H1 (cell line): ENCODE results near the gene OCRL. TPM values are rescaled to one million over a fixed set of nuclear protein-coding genes. Genes with fewer than 3 reads are reported as not detected.

Source experiments
- polyA plus RNA-seq, 7 experiments: library from polyadenylated mRNA; depleted of rRNA in 3 of 7; stranded (reverse) in 5 of 7; unstranded in 2 of 7; fragments of >200 nt in 5 of 7; fragments of 200-250 nt in 2 of 7; gene quantifications; 1 replicate in 5 of 7; 2 replicates in 1 of 7; 4 replicates in 1 of 7; pipeline versions ENCODE4 v1.2.1 to v1.2.3, GENCODE V29; 2011 to 2013; ENCODE audit warnings: missing spikeins in 2 of 7, mixed read lengths in 2 of 7
- small RNA-seq: library from polyadenylated mRNA; stranded (forward); fragments of <200 nt; extraction: miRNeasy Mini kit (QIAGEN cat#:217004); gene quantifications from one replicate; pipeline ENCODE3, GENCODE V24; 2013; ENCODE audit not compliant: insufficient read depth
- total RNA-seq: library from RNA; stranded (reverse); fragmentation: NEBNext Ultra II Directional; extraction: Animal tissue kit (Norgen Biotek cat#: 25700); gene quantifications from 2 replicates; pipeline ENCODE4 v1.2.1, GENCODE V29; 2021

The OCRL gene
- total and polyA plus RNA-seq, 2 of the 8 experiments (the other 6 are each of a cell fraction or from before 2014, with no cell fraction given): 12.7 to 15.1 TPM

Small RNAs within 50 kb of the gene (small RNA-seq; reads per million reads assigned to genes)
- not detected for gene RF01169

Other genes with a start within 250 kb of the OCRL start
- gene SMARCA1, start 16.8 kb upstream of the OCRL start, total RNA-seq: 54.4 and 55.8 TPM in 2 replicates
- 8.6 and 13.1 TPM in 2 replicates for gene SMARCA1, start 16.8 kb upstream of the OCRL start, polyA plus RNA-seq (2011; rRNA removed)
- gene APLN, start 114.7 kb downstream of the OCRL start, total RNA-seq: 1.1 TPM in 2 replicates
- gene APLN, start 114.7 kb downstream of the OCRL start, polyA plus RNA-seq (2011; rRNA removed): 1.6 and 1.8 TPM in 2 replicates
- 0.25 TPM in 1 of 2 replicates, not detected in the other for gene XPNPEP2, start 198.7 kb downstream of the OCRL start, total RNA-seq
- gene XPNPEP2, start 198.7 kb downstream of the OCRL start, polyA plus RNA-seq (2011; rRNA removed): 0.14 and 0.27 TPM in 2 replicates
- gene SASH3, start 239.7 kb downstream of the OCRL start, total RNA-seq: not detected in 2 replicates
- gene SASH3, start 239.7 kb downstream of the OCRL start, polyA plus RNA-seq (2011; rRNA removed): not detected in 2 replicates